Epithelial cell of esophagus (primary cell): Measurements from ENCODE around the gene LONP1.

Source experiments
- DNase-seq: peaks from one replicate; pipeline ENCODE4 v3.0.0; 2010; ENCODE audit warnings: low read depth
- H3K4me3 ChIP-seq: 2 replicates; pipeline ENCODE4 v1.5.1; 2011; ENCODE audit warnings: mild to moderate bottlenecking, low read length, control low read depth
- CTCF ChIP-seq: IDR thresholded peaks from 2 replicates; pipeline ENCODE4 v1.5.1; 2011; ENCODE audit warnings: low read depth, mild to moderate bottlenecking, low read length, control low read depth, inconsistent platforms; ENCODE audit not compliant: insufficient read depth; ENCODE audit errors: missing control alignments

Gene LONP1

GRCh38 chr19:5700455-5701092 is 19.4 kb downstream of the LONP1 start:
- no peak overlapping the region for H3K4me3 ChIP-seq
- TF ChIP-seq CTCF, result no peak
- DNase-seq, result no peak

GRCh38 chr19:5698635-5699422 is 21.1 kb downstream of the LONP1 start:
- no peak for TF ChIP-seq CTCF
- no peak overlapping the region for H3K4me3 ChIP-seq

GRCh38 chr19:5697890-5698634 is 21.9 kb downstream of the LONP1 start:
- DNase-seq, result no peak
- TF ChIP-seq CTCF, result no peak

More at GRCh38 chr19:5698635-5699422, 21.1 kb downstream of the LONP1 start:
- no peak for DNase-seq

GRCh38 chr19:5697022-5697889 is 22.7 kb downstream of the LONP1 start:
- TF ChIP-seq CTCF, result no peak
- no peak overlapping the region for H3K4me3 ChIP-seq
- DNase-seq, result no peak

More at GRCh38 chr19:5697890-5698634, 21.9 kb downstream of the LONP1 start:
- H3K4me3 ChIP-seq, result no peak overlapping the region

- no peak overlapping the region for H3K4me3 ChIP-seq
Measured at GRCh38 chr19:5696196-5697021, 23.5 kb downstream of the LONP1 start.

More at GRCh38 chr19:5696196-5697021, 23.5 kb downstream of the LONP1 start:
- DNase-seq, result no peak
- TF ChIP-seq CTCF, result no peak
